WI38 (cell line): Measurements from ENCODE around the gene NFIA.

Source experiments
- H3K4me3 ChIP-seq: 2 replicates; pipeline ENCODE4 v1.5.1; 2011; ENCODE audit warnings: low read depth, mild to moderate bottlenecking, control low read depth, low read length
- TF ChIP-seq, protein P1 (sequence below): IDR thresholded peaks from 2 replicates; pipeline ENCODE4 v1.5.1; 2012; ENCODE audit warnings: low read depth, mild to moderate bottlenecking, control low read depth, low read length

NFIA gene

DNA sequence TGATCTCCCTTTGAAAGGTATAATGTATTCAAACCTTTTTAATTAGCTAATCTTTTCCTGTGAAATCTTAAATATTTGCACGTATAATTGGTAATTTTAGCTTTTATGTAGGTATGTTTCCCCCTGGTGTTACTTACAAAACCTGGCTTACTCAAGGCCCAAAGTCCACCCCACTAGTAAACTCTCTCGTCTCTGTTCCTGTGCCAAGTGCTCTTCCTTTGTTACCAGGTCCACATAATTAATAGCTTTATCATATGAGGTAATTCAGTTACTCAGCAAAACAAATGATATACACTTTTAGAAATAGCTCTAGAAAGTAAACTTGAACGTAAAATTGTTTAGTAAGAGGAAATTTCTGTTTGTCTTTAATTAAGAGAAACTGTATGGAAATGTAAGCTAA lies 36.7 kb downstream of the NFIA start:
- TF ChIP-seq, protein P1, sequence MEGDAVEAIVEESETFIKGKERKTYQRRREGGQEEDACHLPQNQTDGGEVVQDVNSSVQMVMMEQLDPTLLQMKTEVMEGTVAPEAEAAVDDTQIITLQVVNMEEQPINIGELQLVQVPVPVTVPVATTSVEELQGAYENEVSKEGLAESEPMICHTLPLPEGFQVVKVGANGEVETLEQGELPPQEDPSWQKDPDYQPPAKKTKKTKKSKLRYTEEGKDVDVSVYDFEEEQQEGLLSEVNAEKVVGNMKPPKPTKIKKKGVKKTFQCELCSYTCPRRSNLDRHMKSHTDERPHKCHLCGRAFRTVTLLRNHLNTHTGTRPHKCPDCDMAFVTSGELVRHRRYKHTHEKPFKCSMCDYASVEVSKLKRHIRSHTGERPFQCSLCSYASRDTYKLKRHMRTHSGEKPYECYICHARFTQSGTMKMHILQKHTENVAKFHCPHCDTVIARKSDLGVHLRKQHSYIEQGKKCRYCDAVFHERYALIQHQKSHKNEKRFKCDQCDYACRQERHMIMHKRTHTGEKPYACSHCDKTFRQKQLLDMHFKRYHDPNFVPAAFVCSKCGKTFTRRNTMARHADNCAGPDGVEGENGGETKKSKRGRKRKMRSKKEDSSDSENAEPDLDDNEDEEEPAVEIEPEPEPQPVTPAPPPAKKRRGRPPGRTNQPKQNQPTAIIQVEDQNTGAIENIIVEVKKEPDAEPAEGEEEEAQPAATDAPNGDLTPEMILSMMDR: no peak
- H3K4me3 ChIP-seq: no peak overlapping the region

DNA sequence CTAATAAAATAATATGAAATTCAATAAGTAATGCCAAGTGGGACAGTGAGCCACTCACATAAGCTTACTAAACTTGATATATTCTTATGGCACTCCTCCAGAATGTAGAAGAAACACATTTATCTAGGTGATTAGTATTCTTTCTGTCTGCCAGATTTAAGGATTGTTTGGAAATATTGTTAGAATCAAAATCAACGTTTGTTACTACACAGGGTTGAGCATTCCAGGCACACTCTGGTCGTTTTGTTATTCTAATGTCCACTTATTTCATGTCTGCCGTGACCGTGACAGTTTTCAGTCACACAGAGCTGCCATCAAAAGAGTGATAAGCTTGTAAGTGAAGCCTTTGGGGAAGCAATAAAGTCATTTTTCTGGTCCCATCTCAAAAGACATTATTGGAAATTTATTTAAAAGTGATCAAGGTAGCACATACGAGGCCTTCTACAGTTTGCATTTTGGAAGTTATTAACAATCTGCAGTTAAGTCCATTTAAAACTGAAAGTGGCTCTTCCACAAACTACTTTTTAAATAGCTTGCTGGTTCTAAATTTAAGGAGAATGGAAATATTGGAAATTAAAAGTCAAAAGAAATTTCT lies 38.0 kb downstream of the NFIA start:
- no peak overlapping the region for H3K4me3 ChIP-seq
- TF ChIP-seq, protein P1: no peak

- TF ChIP-seq, protein P1: no peak
- no peak overlapping the region for H3K4me3 ChIP-seq
These were observed 38.6 kb downstream of the NFIA start for GRCh38 chr1:61120998-61121397.

GRCh38 chr1:61121631-61122030 lies 39.3 kb downstream of the NFIA start:
- no peak overlapping the region for H3K4me3 ChIP-seq
- TF ChIP-seq, protein P1: no peak

DNA sequence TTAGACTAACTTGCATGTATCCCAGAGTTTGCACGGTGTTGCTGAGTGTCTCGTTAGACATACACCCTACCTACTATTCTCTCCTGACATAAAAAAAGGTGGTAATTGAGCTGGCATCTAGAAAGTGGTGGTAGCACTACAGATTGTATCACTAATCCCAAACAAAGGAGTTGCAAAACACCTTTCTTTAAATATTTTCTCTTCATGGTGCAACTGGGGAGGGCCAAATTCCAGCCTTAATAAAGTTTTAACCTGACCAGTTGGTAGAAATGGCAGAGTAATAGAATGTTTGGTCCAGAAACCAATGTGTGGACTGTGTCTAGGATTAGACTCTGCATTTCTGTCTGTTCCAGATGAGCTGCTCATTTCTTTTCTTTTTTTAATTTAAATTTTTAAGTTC lies 40.0 kb downstream of the NFIA start:
- TF ChIP-seq, protein P1: no peak
- no peak overlapping the region for H3K4me3 ChIP-seq

GRCh38 chr1:61123326-61123725 lies 41.0 kb downstream of the NFIA start:
- no peak overlapping the region for H3K4me3 ChIP-seq
- TF ChIP-seq, protein P1: no peak

DNA sequence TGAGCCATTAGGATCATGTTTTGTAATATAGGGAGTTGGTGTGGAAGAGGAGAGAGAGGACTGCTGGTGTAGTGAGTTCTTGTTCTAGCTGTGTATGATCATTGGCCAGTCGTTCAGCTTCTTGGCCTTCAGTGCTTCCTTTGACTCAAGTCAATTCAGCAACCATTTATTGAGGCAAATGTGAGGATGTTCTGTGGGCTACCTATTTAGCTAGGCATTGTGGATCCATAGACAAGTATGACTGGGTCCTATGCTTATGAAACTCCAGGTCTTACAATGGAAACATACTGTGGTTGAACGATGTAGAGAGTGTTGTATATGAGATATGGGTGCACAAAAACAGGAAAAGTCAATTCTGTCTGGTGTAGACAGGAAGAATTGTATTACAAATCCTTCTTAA lies 41.7 kb downstream of the NFIA start:
- TF ChIP-seq, protein P1: no peak
- H3K4me3 ChIP-seq: no peak overlapping the region
